Tibial artery (tissue), 4 donors: ENCODE measurements around the gene CCDC172.
"Not testable (repeated sequence)": the region's sequence is repeated elsewhere in the genome, so short reads cannot be mapped to it uniquely, and the experiment has no call there.

Experiments
- DNase-seq, 2 donors: peaks; one replicate each; pipeline ENCODE4 v3.0.0-alpha.2; 2019
- H3K27ac ChIP-seq, 2 donors: fragments of 200-600 bp; sonication (generic) in 1 of 2; 1 replicate in 1 of 2; 2 replicates in 1 of 2; pipeline ENCODE4 v1.5.1; 2018 to 2019; ENCODE audit warnings: mild to moderate bottlenecking in 1 of 2
- H3K27me3 ChIP-seq, 2 donors: fragments of 200-600 bp; sonication (generic) in 1 of 2; one replicate each; pipeline versions ENCODE4 v1.5.1 to v1.6.0; 2016 to 2019
- H3K36me3 ChIP-seq, 3 donors: fragments of 200-600 bp; sonication (generic) in 2 of 3; one replicate each; pipeline ENCODE4 v1.5.1; 2016 to 2019; ENCODE audit warnings: mild to moderate bottlenecking in 2 of 3
- H3K4me1 ChIP-seq, 4 donors: fragments of 200-600 bp; sonication (generic) in 2 of 4; 1 replicate in 3 of 4; 2 replicates in 1 of 4; pipeline ENCODE4 v1.5.1; 2016 to 2019
- H3K4me3 ChIP-seq, 2 donors: fragments of 200-600 bp; sonication (generic) in 1 of 2; 1 replicate in 1 of 2; 2 replicates in 1 of 2; pipeline ENCODE4 v1.5.1; 2018 to 2019; ENCODE audit warnings: mild to moderate bottlenecking in 2 of 2
- H3K9me3 ChIP-seq, 3 donors: fragments of 200-600 bp; sonication (generic) in 1 of 3; one replicate each; pipeline ENCODE4 v1.5.1; 2016 to 2019
- CTCF ChIP-seq, 2 experiments: fragments of 200-600 bp in 1 of 2; fragments of 450-650 bp in 1 of 2; IDR thresholded peaks; one replicate each; pipeline ENCODE4 v1.5.1; 2017 to 2019; ENCODE audit warnings: antibody characterized with exemption in 2 of 2, mild to moderate bottlenecking in 1 of 2, moderate library complexity in 1 of 2
- intact Hi-C: fragments of 100-400 bp; cut with DNase I; formaldehyde crosslinking; loops from one replicate; pipeline ENCODE4 v1.15.0; 2023; ENCODE audit warnings: low total_unique reads

The CCDC172 gene

GRCh38 chr10:116385994-116386809, 62.0 kb downstream of the CCDC172 start:
- TF ChIP-seq CTCF (IDR thresholded peaks at IDR 0.05): peak; percentile 50 to 57
- Histone ChIP-seq H3K9me3 (no peaks in the 10 kb centered on the region), H3K36me3 (no peaks in the 10 kb centered on the region), H3K27ac (no peak overlapping the region), H3K4me1 (no peaks in the 10 kb centered on the region), H3K4me3 (no peak overlapping the region), H3K27me3 (no peaks in the 10 kb centered on the region)
- no peak for DNase-seq
- intact Hi-C loops: no loop called here

- H3K27ac ChIP-seq, intact Hi-C loops, H3K9me3 ChIP-seq, H3K4me3 ChIP-seq, H3K4me1 ChIP-seq, H3K36me3 ChIP-seq, DNase-seq, H3K27me3 ChIP-seq: not testable (repeated sequence)
These were observed 69.1 kb downstream of the CCDC172 start for GRCh38 chr10:116393246-116393831.

- no peak for TF ChIP-seq CTCF (IDR thresholded peaks at IDR 0.05)
- no peak for DNase-seq
- H3K4me1 ChIP-seq: no peaks in the 10 kb centered on the region
- intact Hi-C loops: no loop called here
- no peaks in the 10 kb centered on the region for H3K9me3 ChIP-seq
- H3K4me3 ChIP-seq: no peak overlapping the region
- H3K27me3 ChIP-seq: no peaks in the 10 kb centered on the region
- no peak overlapping the region for H3K27ac ChIP-seq
- no peaks in the 10 kb centered on the region for H3K36me3 ChIP-seq
These were observed 71.2 kb downstream of the CCDC172 start for GRCh38 chr10:116395223-116395985.

GRCh38 chr10:116398224-116398623, 74.0 kb downstream of the CCDC172 start:
- no peak for DNase-seq
- no peak for TF ChIP-seq CTCF (IDR thresholded peaks at IDR 0.05)

GRCh38 chr10:116402858-116403257, 78.6 kb downstream of the CCDC172 start:
- Histone ChIP-seq H3K27ac (no peak overlapping the region), H3K4me1 (no peaks in the 10 kb centered on the region), H3K4me3 (no peak overlapping the region), H3K9me3 (no peaks in the 10 kb centered on the region), H3K36me3 (no peaks in the 10 kb centered on the region), H3K27me3 (no peaks in the 10 kb centered on the region)
- DNase-seq: no peak
- intact Hi-C loops: no loop called here
- no peak for TF ChIP-seq CTCF (IDR thresholded peaks at IDR 0.05)

More at GRCh38 chr10:116398224-116398623, 74.0 kb downstream of the CCDC172 start:
- Histone ChIP-seq H3K4me3 (no peak overlapping the region), H3K27me3 (no peaks in the 10 kb centered on the region), H3K27ac (no peak overlapping the region), H3K4me1 (no peaks in the 10 kb centered on the region), H3K36me3 (no peaks in the 10 kb centered on the region), H3K9me3 (no peaks in the 10 kb centered on the region)
- intact Hi-C loops: no loop called here
